AG04449 (cell line): ENCODE results near the gene RTL10.

Source experiments
- CTCF ChIA-PET: fragments of 350-600 bp; formaldehyde crosslinking; extraction: SDS; loops from one replicate; lab custom pipeline; 2021; ENCODE audit warnings: antibody characterized with exemption; lab: Yijun Ruan, JAX
- POLR2A ChIA-PET: fragments of 400-600, 350-600 bp; formaldehyde crosslinking; extraction: SDS; loops from one replicate; lab custom pipeline; 2020; ENCODE audit warnings: antibody characterized with exemption, inconsistent platforms; lab: Yijun Ruan, JAX
- DNase-seq: peaks from one replicate; pipeline ENCODE4 v3.0.0-alpha.2; 2010; ENCODE audit warnings: low read depth, low spot score
- H3K4me3 ChIP-seq: 2 replicates; pipeline ENCODE4 v1.5.1; 2011; ENCODE audit warnings: low read depth, mild to moderate bottlenecking, control low read depth, low read length
- TF ChIP-seq, protein P1 (sequence below): IDR thresholded peaks from one replicate; pipeline ENCODE4 v1.5.1; 2011; ENCODE audit warnings: mild to moderate bottlenecking, moderate library complexity, low read length, control low read depth, inconsistent platforms; ENCODE audit not compliant: insufficient read depth; ENCODE audit errors: missing control alignments

The RTL10 gene

DNA sequence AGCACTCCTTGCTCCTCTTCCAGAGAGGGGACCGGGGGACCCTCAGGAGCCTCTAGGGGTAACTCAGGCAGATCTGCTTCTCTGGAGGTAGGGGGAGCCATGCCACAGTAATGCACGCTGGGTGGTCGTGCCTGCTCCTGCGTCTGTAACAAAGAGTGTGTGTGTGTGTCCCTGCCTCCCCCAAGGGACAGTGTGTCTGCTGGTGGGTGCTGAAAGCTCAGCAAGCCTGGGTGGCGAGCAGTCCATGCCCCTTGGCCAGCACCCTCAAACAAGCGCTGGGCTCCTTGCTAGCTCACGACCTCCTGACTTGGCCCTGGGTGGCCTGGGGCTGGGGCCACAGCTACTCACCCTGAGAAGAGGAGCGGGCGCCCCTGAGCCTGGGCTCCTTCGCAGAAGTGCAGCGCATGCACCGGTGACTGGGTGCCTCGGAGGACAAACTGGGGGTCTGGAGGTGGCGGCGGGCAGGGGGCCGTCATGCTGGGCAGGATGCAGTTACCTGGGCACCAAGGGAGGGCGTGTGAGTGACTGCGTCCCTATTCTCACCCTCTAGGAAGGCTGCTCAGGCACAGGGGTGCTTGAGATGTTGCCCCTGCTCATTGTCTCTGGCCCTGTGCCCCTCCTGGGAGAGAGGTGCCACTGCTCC, 33.7 kb downstream of the RTL10 start:
- no peak for DNase-seq
- ChIA-PET POLR2A (interaction anchor here (0.6 kb wide), 1 partner anchor 19 kb away, joined by 3 read pairs; no protein-coding TSS in a partner anchor), CTCF (interaction anchor here (1.2 kb wide), 2 partner anchors 11 to 90 kb away, joined by 3 read pairs; no protein-coding TSS in a partner anchor)
- H3K4me3 ChIP-seq = no peak overlapping the region
- TF ChIP-seq, protein P1, sequence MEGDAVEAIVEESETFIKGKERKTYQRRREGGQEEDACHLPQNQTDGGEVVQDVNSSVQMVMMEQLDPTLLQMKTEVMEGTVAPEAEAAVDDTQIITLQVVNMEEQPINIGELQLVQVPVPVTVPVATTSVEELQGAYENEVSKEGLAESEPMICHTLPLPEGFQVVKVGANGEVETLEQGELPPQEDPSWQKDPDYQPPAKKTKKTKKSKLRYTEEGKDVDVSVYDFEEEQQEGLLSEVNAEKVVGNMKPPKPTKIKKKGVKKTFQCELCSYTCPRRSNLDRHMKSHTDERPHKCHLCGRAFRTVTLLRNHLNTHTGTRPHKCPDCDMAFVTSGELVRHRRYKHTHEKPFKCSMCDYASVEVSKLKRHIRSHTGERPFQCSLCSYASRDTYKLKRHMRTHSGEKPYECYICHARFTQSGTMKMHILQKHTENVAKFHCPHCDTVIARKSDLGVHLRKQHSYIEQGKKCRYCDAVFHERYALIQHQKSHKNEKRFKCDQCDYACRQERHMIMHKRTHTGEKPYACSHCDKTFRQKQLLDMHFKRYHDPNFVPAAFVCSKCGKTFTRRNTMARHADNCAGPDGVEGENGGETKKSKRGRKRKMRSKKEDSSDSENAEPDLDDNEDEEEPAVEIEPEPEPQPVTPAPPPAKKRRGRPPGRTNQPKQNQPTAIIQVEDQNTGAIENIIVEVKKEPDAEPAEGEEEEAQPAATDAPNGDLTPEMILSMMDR = no peak

DNA sequence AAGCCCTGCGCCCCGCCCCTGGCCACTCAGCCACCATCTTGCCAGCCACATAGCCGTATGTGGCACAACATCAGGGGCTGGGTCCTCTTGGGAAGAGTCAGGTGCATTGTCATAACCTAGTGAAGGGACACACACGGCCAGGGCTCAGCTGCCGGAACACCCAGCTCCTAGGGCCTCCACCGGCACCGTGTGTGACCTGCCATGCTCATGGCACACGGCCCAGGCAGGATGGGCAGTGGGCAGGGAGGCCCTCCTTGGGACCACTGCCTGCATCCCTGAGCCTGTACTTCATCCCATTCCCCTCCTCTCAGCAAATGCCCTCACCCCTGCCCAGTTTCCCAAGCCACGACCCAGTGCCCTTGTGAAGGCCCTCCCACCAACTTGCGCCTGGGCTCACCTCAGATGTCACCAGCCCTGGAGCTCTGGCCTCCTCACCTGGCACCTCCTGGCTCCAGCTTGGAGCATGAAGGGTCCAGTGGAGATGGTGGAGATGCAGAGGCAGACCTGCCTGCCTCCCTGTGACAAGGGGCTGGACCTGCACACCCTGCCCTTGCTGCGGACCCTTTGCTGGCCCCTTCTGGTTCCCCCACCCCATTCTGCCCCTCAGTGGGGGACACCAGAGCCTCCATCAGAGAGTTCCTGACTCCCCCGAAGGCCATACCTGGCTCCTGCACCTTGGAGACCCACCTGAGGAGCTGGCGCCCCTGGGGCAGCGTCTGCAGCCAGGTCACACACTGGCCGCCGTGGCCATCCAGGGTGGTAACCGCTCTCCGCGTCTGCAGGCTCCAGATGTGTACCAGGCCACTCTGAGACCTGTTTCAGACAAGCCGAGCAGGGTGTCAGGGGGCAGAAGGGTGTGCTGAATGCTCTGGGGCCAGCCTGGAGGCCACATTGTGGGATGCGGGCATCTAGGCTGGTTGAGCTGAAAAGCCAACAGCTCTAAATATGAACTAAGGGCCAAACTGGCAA, 34.5 kb downstream of the RTL10 start:
- POLR2A ChIA-PET = no interaction called here
- TF ChIP-seq, protein P1 = no peak
- CTCF ChIA-PET = interaction anchor here (1.4 kb wide), 1 partner anchor 9 kb away, joined by 4 read pairs; no protein-coding TSS in a partner anchor
- no peak for DNase-seq
- no peak overlapping the region for H3K4me3 ChIP-seq

GRCh38 chr22:19819208-19819910, 35.3 kb downstream of the RTL10 start:
- H3K4me3 ChIP-seq = no peak overlapping the region
- POLR2A ChIA-PET = no interaction called here
- TF ChIP-seq, protein P1 = no peak
- CTCF ChIA-PET = interaction anchor here (1.4 kb wide), 1 partner anchor 8 kb away, joined by 4 read pairs; no protein-coding TSS in a partner anchor
- DNase-seq = no peak

GRCh38 chr22:19818324-19819207, 36.1 kb downstream of the RTL10 start:
- DNase-seq = no peak
- ChIA-PET POLR2A (no interaction called here), CTCF (interaction anchor here (1.4 kb wide), 1 partner anchor 8 kb away, joined by 4 read pairs; no protein-coding TSS in a partner anchor)
- TF ChIP-seq, protein P1 = no peak
- no peak overlapping the region for H3K4me3 ChIP-seq

DNA sequence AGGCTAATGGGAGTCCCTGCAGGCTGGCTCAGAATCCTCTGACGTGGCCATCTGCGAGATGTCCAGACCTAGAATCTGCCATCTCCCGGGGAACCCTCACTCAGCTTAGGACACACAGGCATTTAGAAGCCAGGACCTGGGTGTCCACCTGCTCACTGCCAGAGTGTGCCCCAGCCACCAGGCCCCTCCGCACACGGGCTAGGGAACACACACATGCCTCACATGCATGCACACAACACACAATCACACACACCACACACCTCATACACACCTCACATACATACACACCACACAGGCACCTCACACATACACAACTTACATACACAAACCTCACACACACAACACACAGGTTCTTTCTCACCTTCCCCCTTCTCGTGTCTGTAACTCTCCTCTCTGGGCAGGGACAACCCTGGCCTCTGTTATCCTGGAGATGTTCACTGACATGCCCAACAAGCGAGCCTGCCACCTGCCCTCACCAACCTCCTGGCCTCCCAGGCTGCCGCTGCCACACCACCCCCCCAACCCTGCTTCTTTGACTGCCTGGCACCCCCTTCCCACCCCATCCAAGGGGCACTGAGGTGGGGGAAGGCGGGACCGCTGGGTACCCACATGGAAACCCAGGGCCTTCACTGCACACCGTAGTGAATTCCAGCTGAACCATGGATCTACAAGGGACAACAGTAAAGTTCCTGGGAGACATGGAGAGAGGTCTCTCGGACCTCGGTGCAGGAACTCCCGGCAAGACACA, 38.1 kb downstream of the RTL10 start:
- no peak overlapping the region for H3K4me3 ChIP-seq
- CTCF ChIA-PET = interaction anchor here (1.2 kb wide), 1 partner anchor 86 kb away, joined by 3 read pairs; no protein-coding TSS in a partner anchor
- no peak for DNase-seq
- TF ChIP-seq, protein P1 = no peak
- POLR2A ChIA-PET = no interaction called here
